Adrenal gland (tissue), 12 donors: ENCODE data around the gene ATXN7L1. TPM values are rescaled to one million over a fixed set of nuclear protein-coding genes. Genes with fewer than 3 reads are reported as not detected.

Source experiments
- DNase-seq, 7 donors: peaks; one replicate each; pipeline ENCODE4 v3.0.0-alpha.2; 2019 to 2020
- H3K27ac ChIP-seq, 5 donors: fragments of 200-600 bp; sonication (generic) in 4 of 5; 1 replicate in 3 of 5; 2 replicates in 2 of 5; pipeline versions ENCODE4 v1.5.1 to v1.8.0; 2016 to 2020; ENCODE audit warnings: mild to moderate bottlenecking in 1 of 5
- H3K27me3 ChIP-seq: fragments of 200-600 bp; 2 replicates; pipeline ENCODE4 v1.8.0; 2021
- H3K36me3 ChIP-seq, 2 donors: fragments of 200-600 bp; replicated peaks in 1 of 2; 1 replicate in 1 of 2; 2 replicates in 1 of 2; pipeline versions ENCODE4 v1.5.1 to v1.8.0; 2018 to 2022
- H3K4me1 ChIP-seq, 2 donors: fragments of 200-600 bp; replicated peaks in 1 of 2; 1 replicate in 1 of 2; 2 replicates in 1 of 2; pipeline versions ENCODE4 v1.5.1 to v1.8.0; 2018 to 2021
- H3K4me3 ChIP-seq, 4 donors: fragments of 200-600 bp; sonication (generic) in 3 of 4; one replicate each; pipeline ENCODE4 v1.5.1; 2016 to 2018
- H3K9me3 ChIP-seq, 3 donors: fragments of 200-600 bp; sonication (generic) in 1 of 3; replicated peaks in 1 of 3; 1 replicate in 2 of 3; 2 replicates in 1 of 3; pipeline versions ENCODE4 v1.5.1 to v1.8.0; 2016 to 2021
- POLR2A ChIP-seq, 2 donors: fragments of 450-650 bp; IDR thresholded peaks; one replicate each; pipeline ENCODE4 v1.6.1; 2017; ENCODE audit warnings: antibody characterized with exemption in 2 of 2, mild to moderate bottlenecking in 2 of 2, moderate library complexity in 1 of 2
- WGBS, 4 donors: extraction: QIAGEN DNeasy Blood & Tissue Kit in 2 of 4; methylation state at CpG; one replicate each; pipeline versions ENCODE4 v1.1.5 to v1.1.7; 2013 to 2017; 5-methylcytosine and 5-hydroxymethylcytosine counted together
- intact Hi-C, 2 donors: fragments of 100-400 bp; cut with DNase I; formaldehyde crosslinking; loops; one replicate each; pipeline versions ENCODE4 v1.14.1 to v1.15.0; 2022 to 2023
- polyA plus RNA-seq, 3 donors: library from polyadenylated mRNA; stranded (reverse); fragments of 200-250 nt in 2 of 3; fragments of 350-450 nt in 1 of 3; fragmentation: Illumina TruSeq in 1 of 3; extraction: RNeasy Lipid Tissue Mini Kit (QIAGEN cat#74804) in 1 of 3; gene quantifications; one replicate each; pipeline ENCODE4 v1.2.3, GENCODE V29; 2013 to 2014
- total RNA-seq, 9 donors: library from RNA; depleted of rRNA in 4 of 9; stranded (reverse); fragments of >200 nt in 4 of 9; fragments of 120-200 nt in 1 of 9; fragmentation: NEBNext Ultra II Directional in 1 of 9; extraction: Animal tissue kit (Norgen Biotek cat#: 25700) in 1 of 9; gene quantifications; one replicate each; pipeline versions ENCODE4 v1.1.0 to v1.2.4, GENCODE V29; 2013 to 2023
- TF ChIP-seq, protein P1 (sequence below), 6 experiments: fragments of 450-650 bp in 4 of 6; fragments of 200-600 bp in 2 of 6; sonication (generic) in 1 of 6; IDR thresholded peaks; 1 replicate in 5 of 6; 2 replicates in 1 of 6; pipeline versions ENCODE4 v1.5.1 to v1.8.0; 2016 to 2021; ENCODE audit warnings: antibody characterized with exemption in 6 of 6, mild to moderate bottlenecking in 2 of 6, moderate library complexity in 1 of 6
- donor health status: healthy with polysubstance abuse.
- donor health status: Bipolar disorder and iron deficiency.
- donor health status: DM: yes; HTN: yes; CAD: no.
- donor health status: DM: no; HTN: no; CAD: no.
- donor health status: DM: no; HTN: no; CAD: no.
- donor health status: DM: yes; HTN: yes; CAD: no.

The ATXN7L1 gene
- total and polyA plus RNA-seq, 12 donors: 3.6 to 24.6 (median 9.0) TPM

DNA sequence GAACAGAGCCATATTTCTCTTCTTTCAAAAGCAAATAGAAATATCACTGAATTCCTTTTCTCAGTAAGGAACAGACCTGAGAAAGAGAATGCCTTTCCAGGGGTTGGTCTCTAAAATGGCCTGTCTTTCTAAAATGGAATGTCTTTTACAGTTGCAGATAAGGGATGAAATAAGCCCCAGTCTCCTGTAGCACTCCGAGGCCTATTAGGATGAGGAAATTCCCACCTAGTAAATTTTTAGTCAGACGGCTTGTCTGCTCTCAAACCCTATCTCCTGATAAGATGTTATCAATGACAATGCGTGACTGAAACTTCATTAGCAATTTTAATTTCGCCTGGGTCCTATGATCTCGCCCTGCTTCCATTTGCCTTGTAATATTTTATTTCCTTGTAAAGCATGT lies 292.2 kb downstream of the ATXN7L1 start:
- no peak for DNase-seq
- 88 to 92% (median 91%) methylated on average over 5 of the region's 5 CpGs for WGBS, 4 donors
- no peaks in the 10 kb centered on the region for H3K9me3 ChIP-seq
- no peak for TF ChIP-seq POLR2A (IDR thresholded peaks at IDR 0.05)
- TF ChIP-seq, protein P1, sequence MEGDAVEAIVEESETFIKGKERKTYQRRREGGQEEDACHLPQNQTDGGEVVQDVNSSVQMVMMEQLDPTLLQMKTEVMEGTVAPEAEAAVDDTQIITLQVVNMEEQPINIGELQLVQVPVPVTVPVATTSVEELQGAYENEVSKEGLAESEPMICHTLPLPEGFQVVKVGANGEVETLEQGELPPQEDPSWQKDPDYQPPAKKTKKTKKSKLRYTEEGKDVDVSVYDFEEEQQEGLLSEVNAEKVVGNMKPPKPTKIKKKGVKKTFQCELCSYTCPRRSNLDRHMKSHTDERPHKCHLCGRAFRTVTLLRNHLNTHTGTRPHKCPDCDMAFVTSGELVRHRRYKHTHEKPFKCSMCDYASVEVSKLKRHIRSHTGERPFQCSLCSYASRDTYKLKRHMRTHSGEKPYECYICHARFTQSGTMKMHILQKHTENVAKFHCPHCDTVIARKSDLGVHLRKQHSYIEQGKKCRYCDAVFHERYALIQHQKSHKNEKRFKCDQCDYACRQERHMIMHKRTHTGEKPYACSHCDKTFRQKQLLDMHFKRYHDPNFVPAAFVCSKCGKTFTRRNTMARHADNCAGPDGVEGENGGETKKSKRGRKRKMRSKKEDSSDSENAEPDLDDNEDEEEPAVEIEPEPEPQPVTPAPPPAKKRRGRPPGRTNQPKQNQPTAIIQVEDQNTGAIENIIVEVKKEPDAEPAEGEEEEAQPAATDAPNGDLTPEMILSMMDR (IDR thresholded peaks at IDR 0.05): no peak
- peaks cover 0 to 8% of the 10 kb centered on the region in 2 donors for H3K4me1 ChIP-seq
- H3K4me3 ChIP-seq: no peak overlapping the region
- no peaks in the 10 kb centered on the region for H3K27me3 ChIP-seq
- intact Hi-C loops: no loop called here
- no peak overlapping the region for H3K27ac ChIP-seq
- H3K36me3 ChIP-seq: no peaks in the 10 kb centered on the region

GRCh38 chr7:105583061-105583460 lies 293.3 kb downstream of the ATXN7L1 start:
- WGBS, 4 donors: 74 to 87% (median 80%) methylated on average over 13 to 39 of the region's 39 CpGs
- H3K27ac ChIP-seq: no peak overlapping the region
- H3K36me3 ChIP-seq: no peaks in the 10 kb centered on the region
- H3K4me3 ChIP-seq: no peak overlapping the region
- peaks cover 0 to 8% of the 10 kb centered on the region in 2 donors for H3K4me1 ChIP-seq
- H3K9me3 ChIP-seq: no peaks in the 10 kb centered on the region
- no peak for TF ChIP-seq POLR2A (IDR thresholded peaks at IDR 0.05)
- TF ChIP-seq, protein P1 (IDR thresholded peaks at IDR 0.05): no peak
- intact Hi-C loops: no loop called here
- DNase-seq: no peak
- no peaks in the 10 kb centered on the region for H3K27me3 ChIP-seq

DNA sequence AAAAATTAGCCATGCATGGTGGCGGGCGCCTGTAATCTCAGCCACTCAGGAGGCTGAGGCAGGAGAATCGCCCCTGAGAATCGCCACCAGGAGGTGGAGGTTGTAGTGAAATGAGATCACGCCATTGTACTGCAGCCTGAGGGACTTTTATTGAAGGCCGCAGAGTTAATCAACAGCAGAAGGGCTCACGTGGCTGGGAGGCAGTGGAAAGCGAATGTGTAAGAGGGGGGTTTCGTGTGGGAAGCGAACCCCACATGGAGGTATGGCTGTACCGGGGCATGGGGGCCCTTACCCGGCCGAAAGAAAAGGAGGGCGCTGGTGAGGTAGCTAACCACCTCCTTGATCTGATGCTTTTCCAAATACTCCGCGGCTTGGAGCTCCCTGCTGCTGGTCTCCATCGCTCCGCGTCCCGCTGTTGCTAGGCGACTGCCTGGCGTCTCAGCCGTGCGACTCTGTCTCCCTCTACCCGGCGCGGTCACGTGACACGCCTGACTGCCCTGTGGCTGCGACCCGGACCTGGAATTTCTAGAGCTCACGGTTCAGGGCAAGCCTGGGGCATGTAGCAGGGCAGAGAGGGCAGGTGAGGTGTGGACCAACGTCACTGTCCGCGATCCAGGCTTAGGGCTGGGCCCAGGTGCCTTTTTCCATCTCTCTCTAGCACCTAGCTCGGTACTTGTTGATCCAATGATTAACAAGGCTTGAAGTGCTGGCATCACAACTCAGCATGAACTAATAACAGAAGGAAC lies 295.2 kb downstream of the ATXN7L1 start, which contains the start of gene EFCAB10:
TSS of gene EFCAB10 (minus strand) at position 428 of the 746 bp plus-strand sequence. CDS start at position 398, 30 bp downstream.
- peak within 1 kb of the TSS in 2 of 4 donors; percentile 18 to 37 for H3K4me3 ChIP-seq
- no peaks in the 10 kb centered on the region for H3K9me3 ChIP-seq
- H3K27me3 ChIP-seq: no peaks in the 10 kb centered on the region
- no peaks in the 10 kb centered on the region for H3K36me3 ChIP-seq
- intact Hi-C loops: no loop called here
- no peak within 1 kb of the TSS for H3K27ac ChIP-seq
- DNase-seq: peak; percentile 39 to 78 (median 60)
- 9 to 18% (median 10%) methylated on average over 29 to 36 of the region's 36 CpGs for WGBS, 4 donors
- TF ChIP-seq, protein P1 (IDR thresholded peaks at IDR 0.05): no peak
- no peak for TF ChIP-seq POLR2A (IDR thresholded peaks at IDR 0.05)
- H3K4me1 ChIP-seq: peaks cover 0 to 8% of the 10 kb centered on the region in 2 donors

DNA sequence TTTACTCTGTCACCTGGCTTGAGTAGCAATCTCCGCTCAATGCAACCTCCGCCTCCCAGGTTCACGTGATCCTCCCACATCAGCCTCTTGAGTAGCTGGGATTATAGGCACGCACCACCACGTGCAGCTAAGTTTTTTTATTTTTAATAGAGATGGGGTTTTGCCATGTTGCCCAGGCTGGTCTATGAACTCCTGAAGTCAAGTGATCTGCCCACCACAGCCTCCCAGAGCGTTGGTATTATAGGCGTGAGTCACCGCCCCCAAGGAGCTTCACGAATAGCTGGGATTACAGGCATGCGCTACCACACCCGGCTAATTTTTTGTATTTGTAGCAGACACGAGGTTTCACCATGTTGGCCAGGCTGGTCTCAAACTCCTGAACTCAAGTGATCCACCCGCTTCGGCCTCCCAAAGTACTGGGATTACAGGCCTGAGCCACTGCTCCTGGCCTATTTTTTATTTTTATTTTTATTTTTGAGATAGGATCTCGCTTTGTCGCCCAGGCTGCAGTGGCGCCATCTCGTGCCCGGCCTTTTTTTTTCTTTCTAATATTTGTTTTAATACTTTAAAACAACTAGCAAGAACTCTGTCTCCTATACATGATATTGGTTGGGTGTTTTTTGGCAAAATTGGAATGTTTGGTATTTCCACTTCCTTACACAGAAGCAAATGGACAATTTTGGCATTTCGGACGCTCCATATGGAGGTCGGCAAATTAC lies 296.2 kb downstream of the ATXN7L1 start:
- Histone ChIP-seq H3K4me3 (no peak overlapping the region), H3K27ac (no peak overlapping the region), H3K27me3 (no peaks in the 10 kb centered on the region), H3K4me1 (peaks cover 0 to 8% of the 10 kb centered on the region in 2 donors), H3K36me3 (no peaks in the 10 kb centered on the region), H3K9me3 (no peaks in the 10 kb centered on the region)
- intact Hi-C loops: no loop called here
- no peak for DNase-seq
- 83 to 88% (median 87%) methylated on average over 22 of the region's 22 CpGs for WGBS, 4 donors
- no peak for TF ChIP-seq POLR2A (IDR thresholded peaks at IDR 0.05)
- TF ChIP-seq, protein P1 (IDR thresholded peaks at IDR 0.05): no peak
